ENCODE measurements around the gene PLCG1. TPM values are rescaled to one million over a fixed set of nuclear protein-coding genes. Genes with fewer than 3 reads are reported as not detected.
"Not testable (repeated sequence)": the region's sequence is repeated elsewhere in the genome, so short reads cannot be mapped to it uniquely, and the experiment has no call there.

Gene PLCG1
- total RNA-seq, 2 experiments from 2014 or later = 185 to 230 TPM

GRCh38 chr20:41108531-41108930, 28.8 kb upstream of the PLCG1 start:
- POLR2A ChIA-PET = no interaction called here
- Mint-ChIP-seq H3K9me3 (ENCODE audit: low read depth) (no peaks in the 10 kb centered on the region), H3K27ac (peak overlapping the region; percentile 48), H3K4me3 (no peak overlapping the region), H3K4me1 (peaks cover 2% of the 10 kb centered on the region), H3K36me3 (ENCODE audit: low read depth) (peaks cover 29% of the 10 kb centered on the region), H3K27me3 (no peaks in the 10 kb centered on the region)
- DNase-seq (no peak), ATAC-seq (no peak)
- CTCF ChIA-PET = interaction anchor here (0.7 to 1.4 kb wide), 2 partner anchors 14 to 50 kb away, joined by 4 to 5 read pairs; no protein-coding TSS in a partner anchor
- intact Hi-C loops (cut with DNase I, micrococcal nuclease) = no loop called here

GRCh38 chr20:41110012-41110411, 27.3 kb upstream of the PLCG1 start:
- H3K27me3 Mint-ChIP-seq = no peaks in the 10 kb centered on the region
- POLR2A ChIA-PET = no interaction called here
- H3K4me1 Mint-ChIP-seq = peaks cover 2% of the 10 kb centered on the region
- CTCF ChIA-PET = interaction anchor here (0.5 to 0.6 kb wide), 2 partner anchors 133 to 344 kb away, joined by 3 read pairs; no protein-coding TSS in a partner anchor
- no peaks in the 10 kb centered on the region for H3K9me3 Mint-ChIP-seq (ENCODE audit: low read depth)
- H3K4me3 Mint-ChIP-seq = no peak overlapping the region
- H3K36me3 Mint-ChIP-seq (ENCODE audit: low read depth) = peaks cover 34% of the 10 kb centered on the region
- no peak for ATAC-seq
- intact Hi-C loops (cut with DNase I, micrococcal nuclease) = no loop called here
- no peak overlapping the region for H3K27ac Mint-ChIP-seq
- no peak for DNase-seq

DNA sequence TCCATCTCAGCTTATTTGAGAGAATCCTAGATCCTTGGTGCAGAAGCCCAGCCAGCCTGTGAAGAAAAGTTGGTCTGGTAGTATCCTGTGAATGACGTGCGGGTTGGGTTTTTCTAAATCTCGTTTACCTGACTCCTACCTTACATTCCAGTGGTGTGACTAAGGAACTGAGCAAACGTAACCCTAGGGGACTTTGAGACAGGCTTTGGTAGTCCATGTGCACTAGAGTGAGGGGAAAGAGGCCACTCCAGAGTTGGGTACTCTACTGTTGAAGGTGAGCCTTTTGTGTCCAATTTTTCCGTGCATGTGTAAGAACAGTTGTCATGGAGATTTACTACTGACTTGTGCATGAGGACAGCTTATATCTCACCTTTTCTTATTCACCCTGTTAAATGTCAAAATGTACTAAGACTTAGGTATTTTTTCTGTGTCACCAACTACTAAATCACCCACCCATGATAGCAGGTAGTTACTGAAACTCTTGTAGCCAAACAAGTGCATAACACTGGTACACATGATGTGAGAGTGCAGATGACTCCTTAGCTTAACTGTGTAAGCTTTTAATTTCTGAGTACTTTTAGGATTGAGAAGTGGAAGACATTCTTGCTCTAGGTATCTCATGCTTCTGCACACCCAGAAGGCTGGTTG, 26.3 kb upstream of the PLCG1 start:
- H3K27me3 Mint-ChIP-seq = no peaks in the 10 kb centered on the region
- ATAC-seq = peak; percentile 60
- no peak overlapping the region for H3K27ac Mint-ChIP-seq
- peaks cover 2% of the 10 kb centered on the region for H3K4me1 Mint-ChIP-seq
- no peaks in the 10 kb centered on the region for H3K9me3 Mint-ChIP-seq (ENCODE audit: low read depth)
- peaks cover 40% of the 10 kb centered on the region for H3K36me3 Mint-ChIP-seq (ENCODE audit: low read depth)
- CTCF ChIA-PET = interaction anchor here (0.9 kb wide), 2 partner anchors 17 to 147 kb away, joined by 3 read pairs; no protein-coding TSS in a partner anchor
- intact Hi-C loops (cut with DNase I, micrococcal nuclease) = no loop called here
- POLR2A ChIA-PET = no interaction called here
- H3K4me3 Mint-ChIP-seq = no peak overlapping the region
- no peak for DNase-seq

DNA sequence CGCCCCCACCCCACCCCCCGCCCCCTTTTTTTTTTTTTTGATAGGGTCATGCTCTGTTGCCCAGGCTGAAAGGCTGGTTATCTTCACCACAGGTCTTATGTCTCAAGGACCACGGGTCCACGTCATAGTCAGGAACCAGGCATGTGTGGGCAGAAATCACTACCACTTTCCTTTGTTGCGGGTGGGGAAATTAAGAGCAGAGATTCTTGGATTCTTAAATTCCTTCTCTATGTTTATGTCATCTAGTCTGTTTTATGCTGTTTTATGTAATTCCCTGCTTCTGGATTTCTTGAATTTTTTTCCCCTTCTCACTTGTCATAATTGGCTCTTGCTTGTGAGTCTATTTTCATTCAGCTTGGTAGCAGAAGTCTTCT, 25.8 kb upstream of the PLCG1 start:
- no peak overlapping the region for H3K4me3 Mint-ChIP-seq
- H3K36me3 Mint-ChIP-seq (ENCODE audit: low read depth) = peaks cover 42% of the 10 kb centered on the region
- peaks cover 2% of the 10 kb centered on the region for H3K4me1 Mint-ChIP-seq
- intact Hi-C loops (cut with DNase I, micrococcal nuclease) = no loop called here
- DNase-seq (no peak), ATAC-seq (no peak)
- H3K27me3 Mint-ChIP-seq = no peaks in the 10 kb centered on the region
- ChIA-PET CTCF (interaction anchor here (0.9 to 1.1 kb wide), 3 partner anchors 121 to 228 kb away, joined by 3 to 4 read pairs (median 3); partner anchors contain the start of gene LPIN3), POLR2A (no interaction called here)
- H3K27ac Mint-ChIP-seq = peak overlapping the region; percentile 1
- H3K9me3 Mint-ChIP-seq (ENCODE audit: low read depth) = no peaks in the 10 kb centered on the region

- DNase-seq = no peak
- no peak overlapping the region for H3K27ac Mint-ChIP-seq
- H3K27me3 Mint-ChIP-seq = no peaks in the 10 kb centered on the region
These were observed 20.9 kb upstream of the PLCG1 start for GRCh38 chr20:41116282-41116956.

DNA sequence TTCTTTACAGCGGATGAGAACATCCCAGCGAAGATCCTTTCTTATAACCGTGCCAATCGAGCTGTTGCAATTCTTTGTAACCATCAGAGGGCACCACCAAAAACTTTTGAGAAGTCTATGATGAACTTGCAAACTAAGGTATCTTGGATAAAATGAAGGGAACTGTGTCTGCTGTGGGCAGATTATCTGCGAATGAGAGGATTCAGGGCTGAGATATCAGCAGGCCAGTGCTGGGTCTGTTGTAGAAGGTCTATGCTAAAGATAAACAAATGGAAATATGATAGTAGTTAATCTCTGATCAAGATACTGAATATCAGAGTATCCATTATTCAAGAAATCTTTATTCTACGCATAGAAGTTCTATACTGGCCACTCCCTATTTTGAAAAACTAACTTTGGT, 19.2 kb upstream of the PLCG1 start:
- intact Hi-C loops (cut with DNase I, micrococcal nuclease); ATAC-seq; H3K27ac Mint-ChIP-seq; H3K4me1 Mint-ChIP-seq; DNase-seq; H3K27me3 Mint-ChIP-seq; H3K4me3 Mint-ChIP-seq; H3K9me3 Mint-ChIP-seq (ENCODE audit: low read depth): not testable (repeated sequence)
- POLR2A ChIA-PET = interaction anchor here (0.7 kb wide), 1 partner anchor 26 kb away, joined by 3 read pairs; no protein-coding TSS in a partner anchor
- H3K36me3 Mint-ChIP-seq (ENCODE audit: low read depth) = peaks cover 51% of the 10 kb centered on the region
- CTCF ChIA-PET = interaction anchor here (0.8 to 1.7 kb wide), 2 partner anchors 128 to 226 kb away, joined by 3 to 8 read pairs; no protein-coding TSS in a partner anchor

More at GRCh38 chr20:41116282-41116956, 20.9 kb upstream of the PLCG1 start:
- intact Hi-C loops (cut with DNase I, micrococcal nuclease) = no loop called here
- POLR2A ChIA-PET = no interaction called here
- no peak overlapping the region for H3K4me3 Mint-ChIP-seq
- no peak for ATAC-seq
- H3K9me3 Mint-ChIP-seq (ENCODE audit: low read depth) = no peaks in the 10 kb centered on the region
- CTCF ChIA-PET = interaction anchor here (0.5 to 0.7 kb wide), 3 partner anchors 131 to 240 kb away, joined by 3 read pairs; no protein-coding TSS in a partner anchor
- H3K36me3 Mint-ChIP-seq (ENCODE audit: low read depth) = peaks cover 54% of the 10 kb centered on the region
- H3K4me1 Mint-ChIP-seq = peaks cover 5% of the 10 kb centered on the region

DNA sequence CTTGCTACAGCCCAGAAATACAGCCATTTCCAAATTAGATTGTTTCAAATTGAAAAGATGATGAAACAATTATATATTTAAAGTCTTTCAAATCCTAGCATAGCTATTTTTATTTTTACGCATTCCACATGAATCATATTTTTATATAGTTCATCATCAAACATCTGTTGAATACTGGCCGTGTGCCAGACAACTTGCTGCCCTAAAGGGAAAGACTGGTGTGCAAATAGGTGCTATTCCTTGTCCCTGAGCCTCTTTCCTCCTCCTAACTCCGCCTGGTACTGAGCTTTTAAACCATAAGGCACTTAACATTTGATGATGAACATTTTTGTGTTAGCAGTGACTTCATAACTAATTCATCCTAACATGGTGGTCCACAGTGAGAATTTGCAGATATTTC, 18.7 kb upstream of the PLCG1 start:
- H3K27me3 Mint-ChIP-seq = no peaks in the 10 kb centered on the region
- H3K4me1 Mint-ChIP-seq = peaks cover 6% of the 10 kb centered on the region
- CTCF ChIA-PET = interaction anchor here (0.6 to 1.7 kb wide), 3 partner anchors 37 to 226 kb away, joined by 3 to 8 read pairs (median 3); no protein-coding TSS in a partner anchor
- no peak for ATAC-seq
- no peak overlapping the region for H3K27ac Mint-ChIP-seq
- DNase-seq = no peak
- H3K4me3 Mint-ChIP-seq = no peak overlapping the region
- intact Hi-C loops (cut with DNase I, micrococcal nuclease) = no loop called here
- no peaks in the 10 kb centered on the region for H3K9me3 Mint-ChIP-seq (ENCODE audit: low read depth)
- peaks cover 51% of the 10 kb centered on the region for H3K36me3 Mint-ChIP-seq (ENCODE audit: low read depth)
- POLR2A ChIA-PET = interaction anchor here (0.6 to 0.7 kb wide), 3 partner anchors 22 to 193 kb away, joined by 3 read pairs; no protein-coding TSS in a partner anchor

- Mint-ChIP-seq H3K4me1 (peaks cover 6% of the 10 kb centered on the region), H3K27ac (peak overlapping the region; percentile 4), H3K27me3 (no peaks in the 10 kb centered on the region), H3K4me3 (no peak overlapping the region), H3K9me3 (ENCODE audit: low read depth) (no peaks in the 10 kb centered on the region), H3K36me3 (ENCODE audit: low read depth) (peaks cover 48% of the 10 kb centered on the region)
- DNase-seq = no peak
- ChIA-PET POLR2A (no interaction called here), CTCF (interaction anchor here (1.3 to 1.7 kb wide), 3 partner anchors 15 to 129 kb away, joined by 7 to 8 read pairs (median 8); no protein-coding TSS in a partner anchor)
- ATAC-seq = no peak
- intact Hi-C loops (cut with DNase I, micrococcal nuclease) = no loop called here
These were observed 17.5 kb upstream of the PLCG1 start for GRCh38 chr20:41119614-41120561.

DNA sequence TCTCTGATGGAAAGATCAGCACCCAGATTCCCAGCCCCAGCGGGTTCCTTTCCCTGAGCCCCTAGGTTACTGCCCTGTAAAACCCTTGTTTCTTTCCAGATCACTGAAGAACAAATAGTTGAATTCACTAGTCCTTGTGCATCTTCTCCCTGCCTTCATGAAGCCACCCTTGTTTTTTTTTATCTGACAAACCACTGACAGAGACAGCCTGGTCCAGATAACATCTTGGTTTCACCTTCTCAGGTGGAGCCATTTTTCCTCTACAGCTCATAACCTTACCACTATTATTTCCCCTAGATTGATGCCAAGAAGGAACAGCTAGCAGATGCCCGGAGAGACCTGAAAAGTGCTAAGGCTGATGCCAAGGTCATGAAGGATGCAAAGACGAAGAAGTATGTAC, 15.9 kb upstream of the PLCG1 start:
- intact Hi-C loops (cut with DNase I, micrococcal nuclease) = no loop called here
- peak overlapping the region; percentile 64 for H3K27ac Mint-ChIP-seq
- DNase-seq (no peak), ATAC-seq (no peak)
- H3K36me3 Mint-ChIP-seq (ENCODE audit: low read depth) = peaks cover 49% of the 10 kb centered on the region
- ChIA-PET CTCF (interaction anchor here (0.5 to 1.6 kb wide), 6 partner anchors 13 to 135 kb away, joined by 3 to 9 read pairs (median 6); no protein-coding TSS in a partner anchor), POLR2A (no interaction called here)
- peaks cover 6% of the 10 kb centered on the region for H3K4me1 Mint-ChIP-seq
- H3K27me3 Mint-ChIP-seq = no peaks in the 10 kb centered on the region
- H3K9me3 Mint-ChIP-seq (ENCODE audit: low read depth) = no peaks in the 10 kb centered on the region
- H3K4me3 Mint-ChIP-seq = no peak overlapping the region

DNA sequence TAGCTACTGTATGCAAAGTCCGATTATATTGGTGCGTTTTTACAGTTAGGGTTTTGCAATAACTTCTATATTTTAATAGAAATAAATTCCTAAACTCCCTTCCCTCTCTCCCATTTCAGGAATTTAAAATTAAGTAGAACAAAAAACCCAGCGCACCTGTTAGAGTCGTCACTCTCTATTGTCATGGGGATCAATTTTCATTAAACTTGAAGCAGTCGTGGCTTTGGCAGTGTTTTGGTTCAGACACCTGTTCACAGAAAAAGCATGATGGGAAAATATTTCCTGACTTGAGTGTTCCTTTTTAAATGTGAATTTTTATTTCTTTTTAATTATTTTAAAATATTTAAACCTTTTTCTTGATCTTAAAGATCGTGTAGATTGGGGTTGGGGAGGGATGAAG, 13.7 kb upstream of the PLCG1 start:
- DNase-seq = no peak
- H3K9me3 Mint-ChIP-seq (ENCODE audit: low read depth) = no peaks in the 10 kb centered on the region
- CTCF ChIA-PET = interaction anchor here (0.5 to 1.8 kb wide), 3 partner anchors 20 to 47 kb away, joined by 3 to 8 read pairs (median 5); no protein-coding TSS in a partner anchor
- no peak overlapping the region for H3K27ac Mint-ChIP-seq
- no peak for ATAC-seq
- intact Hi-C loops (cut with DNase I, micrococcal nuclease) = no loop called here
- H3K27me3 Mint-ChIP-seq = no peaks in the 10 kb centered on the region
- H3K4me3 Mint-ChIP-seq = no peak overlapping the region
- POLR2A ChIA-PET = no interaction called here
- peaks cover 45% of the 10 kb centered on the region for H3K36me3 Mint-ChIP-seq (ENCODE audit: low read depth)
- peaks cover 6% of the 10 kb centered on the region for H3K4me1 Mint-ChIP-seq

All from activated CD4-positive, alpha-beta T cell treated with anti-CD3 and anti-CD28 coated beads for 36 hours (primary cell).